Esophagus muscularis mucosa (tissue), 4 donors: ENCODE measurements around the gene RTCA.

Experiments
- CTCF ChIP-seq, 3 experiments: fragments of 200-600 bp in 2 of 3; fragments of 450-650 bp in 1 of 3; sonication (generic) in 2 of 3; IDR thresholded peaks; one replicate each; pipeline ENCODE4 v1.5.1; 2017 to 2019; ENCODE audit warnings: antibody characterized with exemption in 3 of 3, mild to moderate bottlenecking in 2 of 3, moderate library complexity in 1 of 3
- EP300 ChIP-seq: sonication (generic); formaldehyde crosslinking; IDR thresholded peaks from one replicate; pipeline ENCODE4 v1.6.1; 2017; ENCODE audit warnings: antibody characterized with exemption
- POLR2A ChIP-seq: fragments of 450-650 bp; IDR thresholded peaks from one replicate; pipeline ENCODE4 v1.6.1; 2017; ENCODE audit warnings: antibody characterized with exemption, moderate library complexity, mild to moderate bottlenecking, low read depth
- POLR2AphosphoS5 ChIP-seq, 2 donors: sonication (generic); formaldehyde crosslinking; IDR thresholded peaks; one replicate each; pipeline ENCODE4 v1.6.1; 2017; ENCODE audit warnings: antibody characterized with exemption in 2 of 2

GRCh38 chr1:100229681-100230443 lies 36.2 kb upstream of the RTCA start:
- TF ChIP-seq POLR2A: no peak
- no peak for TF ChIP-seq POLR2AphosphoS5 (IDR thresholded peaks at IDR 0.05)
- TF ChIP-seq CTCF (IDR thresholded peaks at IDR 0.05): no peak
- no peak for TF ChIP-seq EP300
